K562 (cell line): ENCODE results near the gene LIN28A. TPM values are rescaled to one million over a fixed set of nuclear protein-coding genes. Genes with fewer than 3 reads are reported as not detected.

Source experiments
- ARHGAP35 ChIP-seq: fragments of 450-650 bp; IDR thresholded peaks from 2 replicates; pipeline ENCODE4 v1.6.1; 2018; ENCODE audit not compliant: partially characterized antibody
- CCNT2 ChIP-seq: IDR thresholded peaks from 2 replicates; pipeline ENCODE4 v1.6.1; 2011; ENCODE audit warnings: borderline replicate concordance, low read depth, mild to moderate bottlenecking, moderate library complexity, mixed read lengths, low read length; ENCODE audit not compliant: insufficient read length; ENCODE audit errors: extremely low read depth
- GABPA ChIP-seq: fragments of 200-800 bp; sonication (Bioruptor generic); conservative IDR thresholded peaks from 2 replicates; pipeline ENCODE4 v1.6.1; 2016; ENCODE audit warnings: low read depth, missing genetic modification characterization, missing compliant biosample characterization
- JUN ChIP-seq, 2 experiments: sonication (generic) in 1 of 2; formaldehyde crosslinking in 1 of 2; IDR thresholded peaks; 2 replicates each; pipeline versions ENCODE4 v1.6.1 to v1.8.0; 2012 to 2022; ENCODE audit warnings: borderline replicate concordance in 2 of 2, mild to moderate bottlenecking in 2 of 2, improper control_type of control experiment in 1 of 2, low read depth in 1 of 2, low read length in 1 of 2, missing genetic modification reagents in 1 of 2
- MEF2D ChIP-seq: conservative IDR thresholded peaks from 2 replicates; pipeline ENCODE4 v1.6.1; 2016; ENCODE audit warnings: low read depth, missing genetic modification characterization, missing compliant biosample characterization
- NUFIP1 ChIP-seq: fragments of 450-650 bp; IDR thresholded peaks from 2 replicates; pipeline ENCODE4 v1.6.1; 2018; ENCODE audit not compliant: partially characterized antibody
- PRMT5 ChIP-seq: sonication (generic); formaldehyde crosslinking; IDR thresholded peaks from 2 replicates; pipeline ENCODE4 v1.5.0; 2020; ENCODE audit warnings: missing genetic modification reagents
- TBL1XR1 ChIP-seq, 2 experiments: IDR thresholded peaks; 2 replicates each; pipeline ENCODE4 v1.6.1; 2012; ENCODE audit warnings: improper control_type of control experiment in 2 of 2, low read length in 2 of 2, mild to moderate bottlenecking in 1 of 2
- ZNF121 ChIP-seq: sonication (generic); formaldehyde crosslinking; conservative IDR thresholded peaks from 2 replicates; pipeline ENCODE4 v1.8.0; 2022; ENCODE audit warnings: missing genetic modification reagents
- ZNF324 ChIP-seq: fragments of 250-450 bp; sonication (Bioruptor Pico); IDR thresholded peaks from 2 replicates; pipeline ENCODE4 v1.4.0; 2020; ENCODE audit warnings: mild to moderate bottlenecking
- ZNF586 ChIP-seq: fragments of 450-650 bp; formaldehyde crosslinking; conservative IDR thresholded peaks from 2 replicates; pipeline ENCODE4 v1.4.0; 2020; ENCODE audit warnings: mild to moderate bottlenecking, moderate library complexity
- polyA plus RNA-seq, 8 experiments: library from polyadenylated mRNA; depleted of rRNA in 4 of 8; stranded (reverse) in 5 of 8; unstranded in 3 of 8; fragments of >200 nt; fragmentation: Nextera tagmentation in 2 of 8; fragmentation: Illumina TruSeq in 1 of 8; extraction: Ambion mirVana in 2 of 8; extraction: Trizol in 1 of 8; gene quantifications; 2 replicates each; pipeline versions ENCODE4 v1.2.1 to v1.2.3, GENCODE V29; 2011 to 2014; ENCODE audit warnings: inconsistent platforms in 1 of 8, missing spikeins in 1 of 8
- total RNA-seq, 7 experiments: library from RNA; depleted of rRNA in 6 of 7; stranded (reverse); fragments of >200 nt in 6 of 7; fragmentation: Illumina TruSeq in 2 of 7; extraction: Trizol in 2 of 7; gene quantifications; 2 replicates each; pipeline versions ENCODE4 v1.2.1 to v1.2.3, GENCODE V29; 2011 to 2021; ENCODE audit warnings: low replicate concordance in 1 of 7
- TF ChIP-seq, protein P1 (sequence below): fragments of 250-450 bp; sonication (Bioruptor Pico); IDR thresholded peaks from 2 replicates; pipeline ENCODE4 v1.8.0; 2022; ENCODE audit warnings: moderate library complexity, mild to moderate bottlenecking, inconsistent platforms
- TF ChIP-seq, protein P2 (sequence below): fragments of 250-450 bp; sonication (Bioruptor Pico); IDR thresholded peaks from 2 replicates; pipeline ENCODE4 v1.4.0; 2020; ENCODE audit warnings: borderline replicate concordance
- TF ChIP-seq, protein P3 (sequence below): fragments of 450-650 bp; formaldehyde crosslinking; conservative IDR thresholded peaks from 2 replicates; pipeline ENCODE4 v1.4.0; 2022; ENCODE audit warnings: mild to moderate bottlenecking, missing genetic modification characterization
- TF ChIP-seq, protein P4 (sequence below): sonication (generic); formaldehyde crosslinking; IDR thresholded peaks from 2 replicates; pipeline ENCODE4 v1.8.0; 2023; ENCODE audit warnings: mild to moderate bottlenecking, missing genetic modification reagents
- TF ChIP-seq, protein P5 (sequence below): sonication (generic); formaldehyde crosslinking; IDR thresholded peaks from 2 replicates; pipeline ENCODE4 v1.8.1; 2022; ENCODE audit warnings: missing genetic modification reagents

Gene LIN28A
- total and polyA plus RNA-seq, 9 of the 15 experiments (the other 6 are each of a cell fraction or from before 2014, with no cell fraction given) = 0.80 to 5.4 (median 3.9) TPM

DNA sequence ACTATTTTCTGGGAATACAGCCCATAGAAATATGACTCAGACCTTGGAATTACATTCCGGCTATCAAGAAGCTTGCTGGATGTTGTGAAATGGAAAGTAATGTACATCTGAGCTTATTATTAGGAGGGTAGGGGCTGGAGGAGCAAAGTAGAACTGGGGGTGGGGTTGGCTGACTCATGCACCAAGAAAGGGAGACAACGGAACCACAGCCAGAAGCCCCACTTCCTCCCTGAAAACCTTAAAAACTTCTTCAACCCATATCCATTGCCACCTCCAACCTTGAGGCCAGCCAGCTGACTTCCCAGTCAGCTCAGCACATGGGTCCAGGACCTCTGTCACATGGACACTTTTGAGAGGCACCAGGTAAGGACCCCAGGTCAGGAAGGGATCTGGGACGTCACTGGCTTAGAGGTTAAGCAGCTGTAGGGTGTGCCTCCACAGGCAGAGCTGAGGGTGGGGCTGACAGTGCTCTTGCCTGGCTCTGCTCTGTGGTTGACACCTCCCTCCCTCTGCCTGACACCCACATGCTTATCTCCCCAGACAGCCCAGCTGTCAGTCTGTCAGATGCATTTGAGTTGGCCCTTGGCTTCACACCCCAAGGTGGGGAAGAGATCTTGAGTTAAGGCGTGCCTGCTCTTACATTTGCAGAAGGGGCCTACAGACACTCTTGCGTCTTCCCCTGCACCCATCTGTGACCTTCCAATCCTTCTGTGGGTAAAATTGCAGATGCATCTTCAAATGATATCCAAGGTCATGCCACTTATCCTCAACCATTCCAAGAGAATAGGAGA lies 32.3 kb upstream of the LIN28A start (continued):
- TF ChIP-seq, protein P1, sequence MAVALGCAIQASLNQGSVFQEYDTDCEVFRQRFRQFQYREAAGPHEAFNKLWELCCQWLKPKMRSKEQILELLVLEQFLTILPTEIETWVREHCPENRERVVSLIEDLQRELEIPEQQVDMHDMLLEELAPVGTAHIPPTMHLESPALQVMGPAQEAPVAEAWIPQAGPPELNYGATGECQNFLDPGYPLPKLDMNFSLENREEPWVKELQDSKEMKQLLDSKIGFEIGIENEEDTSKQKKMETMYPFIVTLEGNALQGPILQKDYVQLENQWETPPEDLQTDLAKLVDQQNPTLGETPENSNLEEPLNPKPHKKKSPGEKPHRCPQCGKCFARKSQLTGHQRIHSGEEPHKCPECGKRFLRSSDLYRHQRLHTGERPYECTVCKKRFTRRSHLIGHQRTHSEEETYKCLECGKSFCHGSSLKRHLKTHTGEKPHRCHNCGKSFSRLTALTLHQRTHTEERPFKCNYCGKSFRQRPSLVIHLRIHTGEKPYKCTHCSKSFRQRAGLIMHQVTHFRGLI (CRISPR knock-in tag) = peak; percentile 45; the same call in 1 of the 2 replicates
- TF ChIP-seq ZNF324 (no peak), JUN (IDR thresholded peaks at IDR 0.05; ENCODE audit: borderline replicate concordance, low read depth, low read length) (peak; percentile 80), JUN (CRISPR knock-in tag; IDR thresholded peaks at IDR 0.05; ENCODE audit: borderline replicate concordance) (peak; percentile 73; the same call in 1 of the 2 replicates), MEF2D (peak; percentile 29), ARHGAP35 (no peak), ZNF121 (CRISPR knock-in tag) (no peak), CCNT2 (peak; percentile 73), NUFIP1 (no peak), TBL1XR1 (IDR thresholded peaks at IDR 0.05; ENCODE audit: low read length in 2 of 2) (peak; percentile 7 to 61; a peak in 2 of 4 replicates), ZNF586 (CRISPR knock-in tag) (no peak), GABPA (tag) (peak; percentile 62; the same call in 1 of the 2 replicates), PRMT5 (CRISPR knock-in tag) (no peak)
- TF ChIP-seq, protein P2, sequence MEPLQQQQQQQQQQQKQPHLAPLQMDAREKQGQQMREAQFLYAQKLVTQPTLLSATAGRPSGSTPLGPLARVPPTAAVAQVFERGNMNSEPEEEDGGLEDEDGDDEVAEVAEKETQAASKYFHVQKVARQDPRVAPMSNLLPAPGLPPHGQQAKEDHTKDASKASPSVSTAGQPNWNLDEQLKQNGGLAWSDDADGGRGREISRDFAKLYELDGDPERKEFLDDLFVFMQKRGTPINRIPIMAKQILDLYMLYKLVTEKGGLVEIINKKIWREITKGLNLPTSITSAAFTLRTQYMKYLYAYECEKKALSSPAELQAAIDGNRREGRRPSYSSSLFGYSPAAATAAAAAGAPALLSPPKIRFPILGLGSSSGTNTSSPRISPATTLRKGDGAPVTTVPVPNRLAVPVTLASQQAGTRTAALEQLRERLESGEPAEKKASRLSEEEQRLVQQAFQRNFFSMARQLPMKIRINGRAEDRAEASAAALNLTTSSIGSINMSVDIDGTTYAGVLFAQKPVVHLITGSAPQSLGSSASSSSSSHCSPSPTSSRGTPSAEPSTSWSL (CRISPR knock-in tag) = no peak
- TF ChIP-seq, protein P3, sequence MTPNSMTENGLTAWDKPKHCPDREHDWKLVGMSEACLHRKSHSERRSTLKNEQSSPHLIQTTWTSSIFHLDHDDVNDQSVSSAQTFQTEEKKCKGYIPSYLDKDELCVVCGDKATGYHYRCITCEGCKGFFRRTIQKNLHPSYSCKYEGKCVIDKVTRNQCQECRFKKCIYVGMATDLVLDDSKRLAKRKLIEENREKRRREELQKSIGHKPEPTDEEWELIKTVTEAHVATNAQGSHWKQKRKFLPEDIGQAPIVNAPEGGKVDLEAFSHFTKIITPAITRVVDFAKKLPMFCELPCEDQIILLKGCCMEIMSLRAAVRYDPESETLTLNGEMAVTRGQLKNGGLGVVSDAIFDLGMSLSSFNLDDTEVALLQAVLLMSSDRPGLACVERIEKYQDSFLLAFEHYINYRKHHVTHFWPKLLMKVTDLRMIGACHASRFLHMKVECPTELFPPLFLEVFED = peak; percentile 51; the same call in 1 of the 2 replicates
- TF ChIP-seq, protein P4, sequence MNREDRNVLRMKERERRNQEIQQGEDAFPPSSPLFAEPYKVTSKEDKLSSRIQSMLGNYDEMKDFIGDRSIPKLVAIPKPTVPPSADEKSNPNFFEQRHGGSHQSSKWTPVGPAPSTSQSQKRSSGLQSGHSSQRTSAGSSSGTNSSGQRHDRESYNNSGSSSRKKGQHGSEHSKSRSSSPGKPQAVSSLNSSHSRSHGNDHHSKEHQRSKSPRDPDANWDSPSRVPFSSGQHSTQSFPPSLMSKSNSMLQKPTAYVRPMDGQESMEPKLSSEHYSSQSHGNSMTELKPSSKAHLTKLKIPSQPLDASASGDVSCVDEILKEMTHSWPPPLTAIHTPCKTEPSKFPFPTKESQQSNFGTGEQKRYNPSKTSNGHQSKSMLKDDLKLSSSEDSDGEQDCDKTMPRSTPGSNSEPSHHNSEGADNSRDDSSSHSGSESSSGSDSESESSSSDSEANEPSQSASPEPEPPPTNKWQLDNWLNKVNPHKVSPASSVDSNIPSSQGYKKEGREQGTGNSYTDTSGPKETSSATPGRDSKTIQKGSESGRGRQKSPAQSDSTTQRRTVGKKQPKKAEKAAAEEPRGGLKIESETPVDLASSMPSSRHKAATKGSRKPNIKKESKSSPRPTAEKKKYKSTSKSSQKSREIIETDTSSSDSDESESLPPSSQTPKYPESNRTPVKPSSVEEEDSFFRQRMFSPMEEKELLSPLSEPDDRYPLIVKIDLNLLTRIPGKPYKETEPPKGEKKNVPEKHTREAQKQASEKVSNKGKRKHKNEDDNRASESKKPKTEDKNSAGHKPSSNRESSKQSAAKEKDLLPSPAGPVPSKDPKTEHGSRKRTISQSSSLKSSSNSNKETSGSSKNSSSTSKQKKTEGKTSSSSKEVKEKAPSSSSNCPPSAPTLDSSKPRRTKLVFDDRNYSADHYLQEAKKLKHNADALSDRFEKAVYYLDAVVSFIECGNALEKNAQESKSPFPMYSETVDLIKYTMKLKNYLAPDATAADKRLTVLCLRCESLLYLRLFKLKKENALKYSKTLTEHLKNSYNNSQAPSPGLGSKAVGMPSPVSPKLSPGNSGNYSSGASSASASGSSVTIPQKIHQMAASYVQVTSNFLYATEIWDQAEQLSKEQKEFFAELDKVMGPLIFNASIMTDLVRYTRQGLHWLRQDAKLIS (CRISPR knock-in tag) = 0 out of 2 replicates have a peak, but pooled peaks have one; percentile 39
- TF ChIP-seq, protein P5, sequence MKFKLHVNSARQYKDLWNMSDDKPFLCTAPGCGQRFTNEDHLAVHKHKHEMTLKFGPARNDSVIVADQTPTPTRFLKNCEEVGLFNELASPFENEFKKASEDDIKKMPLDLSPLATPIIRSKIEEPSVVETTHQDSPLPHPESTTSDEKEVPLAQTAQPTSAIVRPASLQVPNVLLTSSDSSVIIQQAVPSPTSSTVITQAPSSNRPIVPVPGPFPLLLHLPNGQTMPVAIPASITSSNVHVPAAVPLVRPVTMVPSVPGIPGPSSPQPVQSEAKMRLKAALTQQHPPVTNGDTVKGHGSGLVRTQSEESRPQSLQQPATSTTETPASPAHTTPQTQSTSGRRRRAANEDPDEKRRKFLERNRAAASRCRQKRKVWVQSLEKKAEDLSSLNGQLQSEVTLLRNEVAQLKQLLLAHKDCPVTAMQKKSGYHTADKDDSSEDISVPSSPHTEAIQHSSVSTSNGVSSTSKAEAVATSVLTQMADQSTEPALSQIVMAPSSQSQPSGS (CRISPR knock-in tag) = no peak
